Measurements from ENCODE around the gene CACFD1. TPM values are rescaled to one million over a fixed set of nuclear protein-coding genes. Genes with fewer than 3 reads are reported as not detected.

CACFD1 gene
- total RNA-seq, 4 donors from 2014 or later: 6.8 to 11.6 (median 9.4) TPM

DNA sequence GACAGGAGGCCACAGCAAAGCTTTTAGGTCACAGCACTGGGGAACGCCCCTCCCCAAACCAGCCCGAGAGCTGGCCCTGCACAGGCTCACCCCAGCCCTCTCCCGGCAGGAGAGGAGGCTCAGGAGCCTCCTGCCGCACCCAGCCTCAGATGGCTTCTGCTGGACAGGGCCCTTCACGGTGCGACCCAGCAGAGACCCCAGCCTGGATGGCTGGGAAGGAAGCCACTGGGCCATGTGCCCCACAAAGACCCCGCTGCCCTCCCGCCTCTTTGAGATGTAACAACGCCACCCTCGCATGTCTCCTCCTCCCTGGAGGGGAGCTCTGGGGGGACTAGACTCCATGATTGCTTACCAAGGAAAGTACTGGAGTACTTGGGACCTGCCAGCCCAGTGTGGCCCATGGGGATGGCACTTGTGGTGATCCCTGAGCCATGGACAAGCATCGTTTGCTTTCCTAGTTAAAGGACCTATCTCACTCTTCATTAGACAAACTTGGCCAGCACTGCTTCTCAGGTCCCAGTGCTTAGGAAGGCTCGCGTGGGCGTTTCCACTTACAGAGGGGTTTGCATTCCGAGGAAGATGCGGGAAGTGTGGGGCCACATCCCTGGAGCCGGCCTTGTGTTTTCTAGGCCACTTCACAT is 56.0 kb downstream of the CACFD1 start:
- 93% methylated on average over 14 of the region's 17 CpGs for WGBS
- Histone ChIP-seq H3K4me1 (peaks cover 15% of the 10 kb centered on the region), H3K27ac (no peak overlapping the region), H3K9me3 (no peaks in the 10 kb centered on the region), H3K27me3 (no peaks in the 10 kb centered on the region), H3K36me3 (no peaks in the 10 kb centered on the region), H3K4me3 (no peak overlapping the region)
- no peak for TF ChIP-seq EP300 (IDR thresholded peaks at IDR 0.05)
- TF ChIP-seq POLR2AphosphoS5 (IDR thresholded peaks at IDR 0.05): no peak
- no peak for TF ChIP-seq CTCF (IDR thresholded peaks at IDR 0.05)
- no peak for TF ChIP-seq POLR2A (IDR thresholded peaks at IDR 0.05)
- no peak for DNase-seq (ENCODE audit: low spot score in 2 of 2)

GRCh38 chr9:133516256-133516960 is 56.6 kb downstream of the CACFD1 start:
- 80% methylated on average over 10 of the region's 11 CpGs for WGBS

GRCh38 chr9:133516961-133517350 is 57.2 kb downstream of the CACFD1 start:
- no peak for DNase-seq (ENCODE audit: low spot score in 2 of 2)
- no CpG with 5 or more reads among the region's 9 CpGs for WGBS
- TF ChIP-seq POLR2AphosphoS5 (IDR thresholded peaks at IDR 0.05) (no peak), EP300 (IDR thresholded peaks at IDR 0.05) (no peak), CTCF (IDR thresholded peaks at IDR 0.05) (no peak), POLR2A (IDR thresholded peaks at IDR 0.05) (no peak)

More at GRCh38 chr9:133516256-133516960, 56.6 kb downstream of the CACFD1 start:
- H3K27me3 ChIP-seq: no peaks in the 10 kb centered on the region
- TF ChIP-seq POLR2AphosphoS5 (IDR thresholded peaks at IDR 0.05): no peak
- no peak for TF ChIP-seq CTCF (IDR thresholded peaks at IDR 0.05)
- TF ChIP-seq POLR2A (IDR thresholded peaks at IDR 0.05): no peak
- no peak for DNase-seq (ENCODE audit: low spot score in 2 of 2)
- H3K27ac ChIP-seq: no peak overlapping the region
- no peaks in the 10 kb centered on the region for H3K9me3 ChIP-seq
- no peaks in the 10 kb centered on the region for H3K36me3 ChIP-seq
- peaks cover 15% of the 10 kb centered on the region for H3K4me1 ChIP-seq
- no peak overlapping the region for H3K4me3 ChIP-seq

DNA sequence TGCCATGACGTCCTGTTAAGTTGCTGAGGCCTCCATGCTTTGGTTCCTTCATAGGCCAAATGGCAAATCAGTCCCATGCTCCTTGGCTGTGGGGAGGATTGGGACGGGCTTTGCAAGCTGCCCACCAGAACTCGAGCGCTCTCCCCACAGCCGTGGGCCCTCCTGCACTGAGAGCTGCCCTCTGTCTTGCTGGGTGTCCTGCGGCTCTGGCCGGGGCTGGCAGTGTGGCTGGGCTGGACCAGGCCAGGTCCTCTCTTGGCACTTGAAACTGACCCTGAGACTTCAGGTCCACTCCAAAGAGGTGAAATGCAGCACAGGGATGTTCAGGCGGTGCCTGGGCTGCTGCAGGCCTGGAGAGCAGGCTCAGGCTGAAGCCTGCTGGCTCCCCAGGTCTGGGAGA is 57.9 kb downstream of the CACFD1 start:
- 79% methylated on average over 7 of the region's 8 CpGs for WGBS
- H3K4me1 ChIP-seq: peaks cover 15% of the 10 kb centered on the region

More at GRCh38 chr9:133516961-133517350, 57.2 kb downstream of the CACFD1 start:
- no peaks in the 10 kb centered on the region for H3K9me3 ChIP-seq
- H3K36me3 ChIP-seq: no peaks in the 10 kb centered on the region
- no peaks in the 10 kb centered on the region for H3K27me3 ChIP-seq
- no peak overlapping the region for H3K4me3 ChIP-seq
- no peak overlapping the region for H3K27ac ChIP-seq
- H3K4me1 ChIP-seq: peaks cover 15% of the 10 kb centered on the region

DNA sequence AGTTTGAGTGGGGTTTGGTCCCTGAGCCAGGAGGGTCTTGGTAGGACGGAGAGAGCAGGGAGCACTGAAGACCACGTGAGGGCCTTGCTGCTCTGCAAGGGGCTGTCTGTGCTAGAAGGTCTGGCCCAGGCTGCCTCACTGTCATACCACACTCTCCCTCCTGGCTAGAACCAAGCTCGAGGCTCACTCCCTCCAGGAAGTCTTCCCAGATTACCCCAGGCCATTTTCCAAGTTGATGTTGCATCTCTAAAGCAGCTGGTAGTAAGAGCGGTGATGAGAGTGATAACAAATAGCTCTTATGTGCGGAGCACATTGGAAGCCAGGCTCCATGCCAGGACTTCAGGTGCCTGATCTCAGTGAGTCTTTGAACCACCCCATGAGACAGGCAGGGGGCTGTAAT is 58.4 kb downstream of the CACFD1 start:
- peaks cover 14% of the 10 kb centered on the region for H3K4me1 ChIP-seq
- WGBS: 67% methylated on average over 3 of the region's 5 CpGs
- no peak for TF ChIP-seq POLR2A (IDR thresholded peaks at IDR 0.05)
- H3K9me3 ChIP-seq: no peaks in the 10 kb centered on the region
- H3K27ac ChIP-seq: no peak overlapping the region
- no peaks in the 10 kb centered on the region for H3K27me3 ChIP-seq
- H3K4me3 ChIP-seq: no peak overlapping the region
- no peaks in the 10 kb centered on the region for H3K36me3 ChIP-seq
- DNase-seq (ENCODE audit: low spot score in 2 of 2): no peak

More for the DNA sequence above, 57.9 kb downstream of the CACFD1 start:
- Histone ChIP-seq H3K36me3 (no peaks in the 10 kb centered on the region), H3K27me3 (no peaks in the 10 kb centered on the region), H3K27ac (no peak overlapping the region), H3K4me3 (no peak overlapping the region), H3K9me3 (no peaks in the 10 kb centered on the region)
- no peak for DNase-seq (ENCODE audit: low spot score in 2 of 2)
- TF ChIP-seq POLR2A (IDR thresholded peaks at IDR 0.05) (no peak), EP300 (IDR thresholded peaks at IDR 0.05) (no peak)

- Histone ChIP-seq H3K27ac (no peak overlapping the region), H3K9me3 (no peaks in the 10 kb centered on the region), H3K27me3 (no peaks in the 10 kb centered on the region), H3K36me3 (no peaks in the 10 kb centered on the region), H3K4me1 (peaks cover 11% of the 10 kb centered on the region), H3K4me3 (no peak overlapping the region)
- TF ChIP-seq POLR2A (IDR thresholded peaks at IDR 0.05): no peak
- no peak for TF ChIP-seq EP300 (IDR thresholded peaks at IDR 0.05)
- no peak for TF ChIP-seq POLR2AphosphoS5 (IDR thresholded peaks at IDR 0.05)
- WGBS: 80% methylated on average over 22 of the region's 27 CpGs
- DNase-seq (ENCODE audit: low spot score in 2 of 2): no peak
Measured at GRCh38 chr9:133518706-133519449, 59.1 kb downstream of the CACFD1 start.
